Sigmoid colon (tissue), 7 donors: ENCODE measurements around the gene LPP. TPM values are rescaled to one million over a fixed set of nuclear protein-coding genes. Genes with fewer than 3 reads are reported as not detected.

ENCODE experiments used
- DNase-seq: peaks from one replicate; pipeline ENCODE4 v3.0.0-alpha.2; 2019
- H3K27ac ChIP-seq, 4 donors: fragments of 200-600 bp; sonication (generic); one replicate each; pipeline ENCODE4 v1.5.1; 2016 to 2019; ENCODE audit warnings: mild to moderate bottlenecking in 1 of 4
- H3K27me3 ChIP-seq, 3 donors: fragments of 200-600 bp; sonication (generic); one replicate each; pipeline ENCODE4 v1.5.1; 2019; ENCODE audit warnings: mild to moderate bottlenecking in 1 of 3
- H3K36me3 ChIP-seq, 4 donors: fragments of 200-600 bp; sonication (generic); one replicate each; pipeline ENCODE4 v1.5.1; 2016 to 2019
- H3K4me1 ChIP-seq, 4 donors: fragments of 200-600 bp; sonication (generic); one replicate each; pipeline ENCODE4 v1.5.1; 2017 to 2019
- H3K4me3 ChIP-seq, 4 donors: fragments of 200-600 bp; sonication (generic); one replicate each; pipeline ENCODE4 v1.5.1; 2017 to 2019; ENCODE audit warnings: mild to moderate bottlenecking in 2 of 4, moderate library complexity in 1 of 4
- H3K9me3 ChIP-seq, 4 donors: fragments of 200-600 bp in 3 of 4; sonication (generic) in 3 of 4; one replicate each; pipeline versions ENCODE4 v1.5.1 to v1.6.1; 2013 to 2019
- CTCF ChIP-seq, 4 experiments: fragments of 450-650 bp in 3 of 4; fragments of 200-600 bp in 1 of 4; IDR thresholded peaks; one replicate each; pipeline ENCODE4 v1.5.1; 2016 to 2019; ENCODE audit warnings: antibody characterized with exemption in 4 of 4, mild to moderate bottlenecking in 3 of 4, moderate library complexity in 2 of 4
- EP300 ChIP-seq, 4 donors: sonication (generic); formaldehyde crosslinking; IDR thresholded peaks; one replicate each; pipeline ENCODE4 v1.6.1; 2017; ENCODE audit warnings: antibody characterized with exemption in 4 of 4
- POLR2A ChIP-seq, 2 donors: fragments of 450-650 bp; IDR thresholded peaks; one replicate each; pipeline ENCODE4 v1.6.1; 2016; ENCODE audit warnings: antibody characterized with exemption in 2 of 2, mild to moderate bottlenecking in 2 of 2, moderate library complexity in 2 of 2
- POLR2AphosphoS5 ChIP-seq, 4 donors: sonication (generic); formaldehyde crosslinking; IDR thresholded peaks; one replicate each; pipeline ENCODE4 v1.6.1; 2017; ENCODE audit warnings: antibody characterized with exemption in 4 of 4
- WGBS, 2 donors: extraction: QIAGEN DNeasy Blood & Tissue Kit; methylation state at CpG; one replicate each; pipeline ENCODE4 v1.1.7; 2013; 5-methylcytosine and 5-hydroxymethylcytosine counted together
- intact Hi-C: fragments of 100-400 bp; cut with DNase I; formaldehyde crosslinking; loops from one replicate; pipeline ENCODE4 v1.15.1; 2023
- polyA plus RNA-seq, 3 donors: library from polyadenylated mRNA; stranded (reverse); fragments of 200-250 nt; gene quantifications; one replicate each; pipeline ENCODE4 v1.2.3, GENCODE V29; 2013
- total RNA-seq, 4 donors: library from RNA; depleted of rRNA; stranded (reverse); fragments of >200 nt; gene quantifications; one replicate each; pipeline ENCODE4 v1.1.0, GENCODE V29; 2016
- donor health status: healthy with polysubstance abuse.
- donor health status: Bipolar disorder and iron deficiency.
- donor health status: healthy.

LPP gene
- total and polyA plus RNA-seq, 7 donors, result 5.3 to 1,773 (median 824) TPM

GRCh38 chr3:188448813-188449212 lies 294.9 kb downstream of the LPP start:
- no peaks in the 10 kb centered on the region for H3K27me3 ChIP-seq
- H3K4me1 ChIP-seq, result peaks cover 0 to 39% (median 31%) of the 10 kb centered on the region in 4 donors
- no peak for DNase-seq
- WGBS, 2 donors, result 88 to 95% methylated on average over 4 of the region's 4 CpGs
- H3K4me3 ChIP-seq, result no peak overlapping the region
- H3K36me3 ChIP-seq, result no peaks in the 10 kb centered on the region
- H3K9me3 ChIP-seq, result no peaks in the 10 kb centered on the region
- TF ChIP-seq EP300 (IDR thresholded peaks at IDR 0.05) (no peak), POLR2AphosphoS5 (IDR thresholded peaks at IDR 0.05) (no peak), POLR2A (IDR thresholded peaks at IDR 0.05) (no peak), CTCF (IDR thresholded peaks at IDR 0.05) (no peak)
- intact Hi-C loops, result no loop called here
- H3K27ac ChIP-seq, result no peak overlapping the region

GRCh38 chr3:188449421-188449820 lies 295.5 kb downstream of the LPP start:
- Histone ChIP-seq H3K4me1 (peaks cover 0 to 43% (median 32%) of the 10 kb centered on the region in 4 donors), H3K27ac (no peak overlapping the region)
- 98 to 99% methylated on average over 2 of the region's 2 CpGs for WGBS, 2 donors

GRCh38 chr3:188452158-188452772 lies 298.3 kb downstream of the LPP start:
- TF ChIP-seq POLR2AphosphoS5 (IDR thresholded peaks at IDR 0.05) (no peak), POLR2A (IDR thresholded peaks at IDR 0.05) (no peak), EP300 (IDR thresholded peaks at IDR 0.05) (no peak), CTCF (IDR thresholded peaks at IDR 0.05) (no peak)

More at GRCh38 chr3:188449421-188449820, 295.5 kb downstream of the LPP start:
- TF ChIP-seq EP300 (IDR thresholded peaks at IDR 0.05) (no peak), POLR2A (IDR thresholded peaks at IDR 0.05) (no peak), POLR2AphosphoS5 (IDR thresholded peaks at IDR 0.05) (no peak), CTCF (IDR thresholded peaks at IDR 0.05) (no peak)
- H3K36me3 ChIP-seq, result no peaks in the 10 kb centered on the region
- H3K4me3 ChIP-seq, result no peak overlapping the region
- no peaks in the 10 kb centered on the region for H3K27me3 ChIP-seq
- intact Hi-C loops, result no loop called here
- no peaks in the 10 kb centered on the region for H3K9me3 ChIP-seq
- DNase-seq, result no peak

GRCh38 chr3:188453431-188454384 lies 299.8 kb downstream of the LPP start:
- intact Hi-C loops, result no loop called here
- TF ChIP-seq EP300 (IDR thresholded peaks at IDR 0.05), result no peak
- no peak for TF ChIP-seq POLR2A (IDR thresholded peaks at IDR 0.05)
- TF ChIP-seq CTCF (IDR thresholded peaks at IDR 0.05), result no peak
- TF ChIP-seq POLR2AphosphoS5 (IDR thresholded peaks at IDR 0.05), result no peak
- no peaks in the 10 kb centered on the region for H3K36me3 ChIP-seq
- WGBS, 2 donors, result 84 to 90% methylated on average over 6 of the region's 6 CpGs
- DNase-seq, result no peak
- H3K27me3 ChIP-seq, result no peaks in the 10 kb centered on the region
- no peak overlapping the region for H3K27ac ChIP-seq
- no peaks in the 10 kb centered on the region for H3K9me3 ChIP-seq
- H3K4me1 ChIP-seq, result peaks cover 0 to 60% (median 43%) of the 10 kb centered on the region in 4 donors
- no peak overlapping the region for H3K4me3 ChIP-seq

More at GRCh38 chr3:188452158-188452772, 298.3 kb downstream of the LPP start:
- DNase-seq, result no peak
- Histone ChIP-seq H3K4me1 (peaks cover 0 to 61% (median 43%) of the 10 kb centered on the region in 4 donors), H3K36me3 (no peaks in the 10 kb centered on the region), H3K27me3 (no peaks in the 10 kb centered on the region), H3K4me3 (no peak overlapping the region), H3K27ac (no peak overlapping the region), H3K9me3 (no peaks in the 10 kb centered on the region)
- WGBS, 2 donors, result 95 to 97% methylated on average over 8 of the region's 8 CpGs
- intact Hi-C loops, result no loop called here
